ENCODE data around the gene TEKT3. TPM values are rescaled to one million over a fixed set of nuclear protein-coding genes. Genes with fewer than 3 reads are reported as not detected.

TEKT3 gene
- total and polyA plus RNA-seq, 2 donors (not counting 3 experiments of a cell fraction or from before 2014, with no cell fraction given) = 0.28 TPM; not detected in 1

- H3K4me1 ChIP-seq (ENCODE audit: control insufficient read depth, extremely low read depth, insufficient read depth, low read length) = no peaks in the 10 kb centered on the region
- H3K36me3 ChIP-seq (ENCODE audit: control insufficient read depth in 2 of 2, extremely low read depth in 1 of 2, insufficient read depth in 2 of 2, low read length in 2 of 2) = no peaks in the 10 kb centered on the region
- H3K9me3 ChIP-seq (replicated peaks; ENCODE audit: control insufficient read depth, insufficient read depth, low read length) = no peaks in the 10 kb centered on the region
- H4K20me1 ChIP-seq (replicated peaks; ENCODE audit: control insufficient read depth, extremely low read depth, insufficient read depth, low read length) = no peaks in the 10 kb centered on the region
- no peak overlapping the region for H3K4me3 ChIP-seq (replicated peaks in 1 of 3; ENCODE audit: insufficient read depth in 1 of 3, low read depth in 1 of 3, low read length in 3 of 3)
- H3K27me3 ChIP-seq (ENCODE audit: control insufficient read depth in 2 of 2, insufficient read depth in 2 of 2, low read length in 2 of 2) = peaks cover 22 to 29% of the 10 kb centered on the region in 2 experiments
- H3K79me2 ChIP-seq (ENCODE audit: control insufficient read depth, insufficient read depth, low read length) = no peaks in the 10 kb centered on the region
- H3K27ac ChIP-seq (ENCODE audit: insufficient read depth, low read depth, low read length) = no peak overlapping the region
- no peak for DNase-seq (ENCODE audit: low read depth, low spot score)
- TF ChIP-seq POLR2A (IDR thresholded peaks at IDR 0.05; ENCODE audit: low read depth, low read length) (no peak), GATA2 (IDR thresholded peaks at IDR 0.05; ENCODE audit: insufficient read depth, insufficient read length, low read depth, low read length) (no peak), FOS (IDR thresholded peaks at IDR 0.05; ENCODE audit: borderline replicate concordance, insufficient read depth, low read length) (no peak), MYC (IDR thresholded peaks at IDR 0.05; ENCODE audit: low read depth, low read length) (no peak), MAX (IDR thresholded peaks at IDR 0.05; ENCODE audit: insufficient read depth, insufficient read length) (no peak), JUN (IDR thresholded peaks at IDR 0.05; ENCODE audit: borderline replicate concordance, insufficient read depth, insufficient read length, low read depth) (no peak), EZH2 (IDR thresholded peaks at IDR 0.05; ENCODE audit: borderline replicate concordance, low read depth, low read length, severe bottlenecking) (no peak), CTCF (IDR thresholded peaks at IDR 0.05; ENCODE audit: extremely low read depth in 1 of 2, insufficient read depth in 1 of 2, low read depth in 1 of 2, low read length in 2 of 2) (no peak), POLR2AphosphoS5 (IDR thresholded peaks at IDR 0.05; ENCODE audit: insufficient read depth, low read depth, low read length) (no peak)
- POLR2A ChIA-PET = no interaction called here
- intact Hi-C loops (cut with micrococcal nuclease) = no loop called here
- no peak overlapping the region for H3K4me2 ChIP-seq (ENCODE audit: insufficient read depth, low read length)
- CTCF ChIA-PET = no interaction called here
- no peak overlapping the region for H3K9ac ChIP-seq (replicated peaks; ENCODE audit: extremely low read depth, insufficient read depth, low read length)
- dilution Hi-C loops (cut with MboI; ENCODE audit: extremely low pct_ligation_motif_present, low sequenced_read_pairs) = no loop called here
- BruUV-seq (replicated peaks) = no TSS peak
- no peak for FAIRE-seq
- no peak overlapping the region for H2AFZ ChIP-seq (ENCODE audit: low read depth, low read length)
- no peaks in the 10 kb centered on the region for H3K9me1 ChIP-seq (replicated peaks; ENCODE audit: control insufficient read depth, extremely low read depth, insufficient read depth, low read length)
Measured at GRCh38 chr17:15346066-15346595, 4.7 kb upstream of the TEKT3 start.
